ENCODE results near the gene ITSN1. TPM values are rescaled to one million over a fixed set of nuclear protein-coding genes. Genes with fewer than 3 reads are reported as not detected.

ITSN1 gene
- total RNA-seq, 1 experiment from 2014 or later: 88.5 TPM

DNA sequence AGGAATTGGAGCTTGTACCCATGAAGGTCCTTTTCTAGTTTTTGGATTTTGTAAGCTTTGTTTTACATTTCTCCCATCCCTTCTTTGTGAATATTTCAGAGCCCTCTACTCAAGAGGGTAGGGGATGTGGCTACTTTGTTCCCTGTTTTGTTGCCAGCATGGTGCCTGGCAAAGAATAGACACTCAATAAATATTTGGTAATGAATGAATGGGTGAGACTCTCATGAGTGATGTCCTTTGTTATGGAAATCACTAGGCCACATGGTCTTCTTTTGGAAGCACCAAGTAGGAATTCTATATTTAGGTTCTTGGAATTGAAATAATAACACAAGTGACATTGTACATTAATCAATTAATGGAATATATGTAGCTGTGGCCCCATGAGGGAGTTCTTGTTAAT, 300.1 kb downstream of the ITSN1 start:
- ChIA-PET CTCF (interaction anchor here (0.7 kb wide), 1 partner anchor 81 kb away, joined by 3 read pairs; no protein-coding TSS in a partner anchor), POLR2A (no interaction called here)
- TF ChIP-seq, protein P1, sequence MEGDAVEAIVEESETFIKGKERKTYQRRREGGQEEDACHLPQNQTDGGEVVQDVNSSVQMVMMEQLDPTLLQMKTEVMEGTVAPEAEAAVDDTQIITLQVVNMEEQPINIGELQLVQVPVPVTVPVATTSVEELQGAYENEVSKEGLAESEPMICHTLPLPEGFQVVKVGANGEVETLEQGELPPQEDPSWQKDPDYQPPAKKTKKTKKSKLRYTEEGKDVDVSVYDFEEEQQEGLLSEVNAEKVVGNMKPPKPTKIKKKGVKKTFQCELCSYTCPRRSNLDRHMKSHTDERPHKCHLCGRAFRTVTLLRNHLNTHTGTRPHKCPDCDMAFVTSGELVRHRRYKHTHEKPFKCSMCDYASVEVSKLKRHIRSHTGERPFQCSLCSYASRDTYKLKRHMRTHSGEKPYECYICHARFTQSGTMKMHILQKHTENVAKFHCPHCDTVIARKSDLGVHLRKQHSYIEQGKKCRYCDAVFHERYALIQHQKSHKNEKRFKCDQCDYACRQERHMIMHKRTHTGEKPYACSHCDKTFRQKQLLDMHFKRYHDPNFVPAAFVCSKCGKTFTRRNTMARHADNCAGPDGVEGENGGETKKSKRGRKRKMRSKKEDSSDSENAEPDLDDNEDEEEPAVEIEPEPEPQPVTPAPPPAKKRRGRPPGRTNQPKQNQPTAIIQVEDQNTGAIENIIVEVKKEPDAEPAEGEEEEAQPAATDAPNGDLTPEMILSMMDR (IDR thresholded peaks at IDR 0.05; ENCODE audit: insufficient read depth in 1 of 2, low read depth in 1 of 2, low read length in 1 of 2, severe bottlenecking in 1 of 2, unreplicated experiment in 1 of 2): no peak
- no peaks in the 10 kb centered on the region for H3K9me3 ChIP-seq
- H3K36me3 Mint-ChIP-seq (ENCODE audit: insufficient read depth, unreplicated experiment): peaks cover 41% of the 10 kb centered on the region
- no peak overlapping the region for H3K4me3 ChIP-seq (ENCODE audit: low read depth, low read length)
- H3K36me3 ChIP-seq (ENCODE audit: control insufficient read depth, insufficient read depth, low read length): no peaks in the 10 kb centered on the region; the same call in 1 of the 2 replicates
- H3K4me3 Mint-ChIP-seq (ENCODE audit: unreplicated experiment): no peak overlapping the region
- DNase-seq: no peak
- intact Hi-C loops (cut with micrococcal nuclease; ENCODE audit: unreplicated experiment): no loop called here
- H3K27me3 ChIP-seq (replicated peaks; ENCODE audit: control insufficient read depth, insufficient read depth, low read length): no peaks in the 10 kb centered on the region
- no TSS peak for BruUV-seq (replicated peaks)
- H3K4me1 ChIP-seq: peaks cover 17% of the 10 kb centered on the region
- peaks cover 15% of the 10 kb centered on the region for H3K4me1 Mint-ChIP-seq (ENCODE audit: low read depth, unreplicated experiment)
- no peaks in the 10 kb centered on the region for H3K27me3 Mint-ChIP-seq (ENCODE audit: insufficient read depth, unreplicated experiment)
- peaks cover 9% of the 10 kb centered on the region for H3K9me3 Mint-ChIP-seq (ENCODE audit: unreplicated experiment)
- no peak overlapping the region for H3K27ac Mint-ChIP-seq (ENCODE audit: unreplicated experiment)

DNA sequence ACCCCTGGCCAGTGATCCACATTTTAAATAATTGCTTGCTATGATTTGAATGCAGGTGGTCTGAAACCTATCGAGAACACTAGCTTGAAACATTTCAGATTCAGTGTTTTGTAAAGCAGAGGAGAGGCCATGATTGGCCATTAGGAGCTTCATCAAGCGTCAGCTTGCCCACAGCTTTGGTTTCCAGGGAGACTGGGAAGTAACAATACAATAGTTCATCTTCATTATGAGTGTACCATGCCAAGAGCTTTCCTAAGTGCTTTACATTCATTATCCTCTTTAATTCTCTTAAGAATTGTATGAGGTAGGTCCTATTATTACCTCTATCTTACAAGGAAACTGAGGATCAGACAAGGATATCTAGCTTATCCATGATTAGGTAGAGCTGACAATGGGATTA, 301.0 kb downstream of the ITSN1 start:
- Mint-ChIP-seq H3K9me3 (ENCODE audit: unreplicated experiment) (peaks cover 9% of the 10 kb centered on the region), H3K4me3 (ENCODE audit: unreplicated experiment) (no peak overlapping the region), H3K27me3 (ENCODE audit: insufficient read depth, unreplicated experiment) (no peaks in the 10 kb centered on the region), H3K4me1 (ENCODE audit: low read depth, unreplicated experiment) (peaks cover 16% of the 10 kb centered on the region), H3K27ac (ENCODE audit: unreplicated experiment) (no peak overlapping the region), H3K36me3 (ENCODE audit: insufficient read depth, unreplicated experiment) (peaks cover 49% of the 10 kb centered on the region)
- no TSS peak for BruUV-seq (replicated peaks)
- no peaks in the 10 kb centered on the region for H3K27me3 ChIP-seq (replicated peaks; ENCODE audit: control insufficient read depth, insufficient read depth, low read length)
- H3K4me1 ChIP-seq: peaks cover 19% of the 10 kb centered on the region
- intact Hi-C loops (cut with micrococcal nuclease; ENCODE audit: unreplicated experiment): no loop called here
- ChIA-PET CTCF (no interaction called here), POLR2A (no interaction called here)
- H3K36me3 ChIP-seq (ENCODE audit: control insufficient read depth, insufficient read depth, low read length): no peaks in the 10 kb centered on the region; the same call in 1 of the 2 replicates
- no peak overlapping the region for H3K4me3 ChIP-seq (ENCODE audit: low read depth, low read length)
- no peak for DNase-seq
- H3K9me3 ChIP-seq: no peaks in the 10 kb centered on the region
- TF ChIP-seq, protein P1 (IDR thresholded peaks at IDR 0.05; ENCODE audit: insufficient read depth in 1 of 2, low read depth in 1 of 2, low read length in 1 of 2, severe bottlenecking in 1 of 2, unreplicated experiment in 1 of 2): no peak

DNA sequence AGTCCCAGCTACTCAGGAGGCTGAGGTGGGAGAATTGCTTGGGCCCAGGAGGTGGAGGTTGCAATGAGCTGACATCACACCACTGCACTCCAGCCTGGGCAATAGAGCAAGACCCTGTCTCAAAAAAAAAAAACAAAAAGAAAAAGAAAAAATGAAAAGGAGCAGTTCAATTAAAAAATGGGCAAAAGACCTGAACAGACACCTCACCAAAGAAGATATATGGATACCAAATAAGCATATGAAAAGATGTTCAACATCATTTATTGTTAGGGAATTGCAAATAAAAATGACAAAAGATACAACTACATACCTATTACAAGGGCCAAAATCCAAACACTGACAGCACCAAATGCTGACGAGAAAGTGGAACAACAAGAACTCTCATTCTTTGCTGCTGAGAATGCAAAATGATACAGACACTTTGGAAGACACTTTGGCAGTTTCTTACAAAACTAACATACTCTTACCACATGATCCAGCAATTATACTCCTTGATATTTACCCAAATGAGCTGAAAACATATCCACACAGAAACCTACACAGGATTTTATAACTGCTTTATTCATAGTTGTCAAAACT, 302.0 kb downstream of the ITSN1 start:
- Histone ChIP-seq H3K36me3 (ENCODE audit: control insufficient read depth, insufficient read depth, low read length) (no peaks in the 10 kb centered on the region; the same call in 1 of the 2 replicates), H3K4me1 (peaks cover 29% of the 10 kb centered on the region), H3K4me3 (ENCODE audit: low read depth, low read length) (no peak overlapping the region), H3K9me3 (no peaks in the 10 kb centered on the region), H3K27me3 (replicated peaks; ENCODE audit: control insufficient read depth, insufficient read depth, low read length) (no peaks in the 10 kb centered on the region)
- ChIA-PET CTCF (interaction anchor here (0.7 kb wide), 1 partner anchor 19 kb away, joined by 3 read pairs; no protein-coding TSS in a partner anchor), POLR2A (no interaction called here)
- DNase-seq: no peak
- Mint-ChIP-seq H3K4me1 (ENCODE audit: low read depth, unreplicated experiment) (peaks cover 22% of the 10 kb centered on the region), H3K27ac (ENCODE audit: unreplicated experiment) (peak overlapping the region; percentile 50), H3K9me3 (ENCODE audit: unreplicated experiment) (peaks cover 9% of the 10 kb centered on the region), H3K36me3 (ENCODE audit: insufficient read depth, unreplicated experiment) (peaks cover 44% of the 10 kb centered on the region), H3K4me3 (ENCODE audit: unreplicated experiment) (no peak overlapping the region), H3K27me3 (ENCODE audit: insufficient read depth, unreplicated experiment) (no peaks in the 10 kb centered on the region)
- BruUV-seq (replicated peaks): no TSS peak
- TF ChIP-seq, protein P1 (IDR thresholded peaks at IDR 0.05; ENCODE audit: insufficient read depth in 1 of 2, low read depth in 1 of 2, low read length in 1 of 2, severe bottlenecking in 1 of 2, unreplicated experiment in 1 of 2): no peak
- intact Hi-C loops (cut with micrococcal nuclease; ENCODE audit: unreplicated experiment): no loop called here

Measured in Caco-2 (cell line).